Gastroesophageal sphincter (tissue), 3 donors: Measurements from ENCODE around the gene ARL13B.

Source experiments
- EP300 ChIP-seq: sonication (generic); formaldehyde crosslinking; IDR thresholded peaks from one replicate; pipeline ENCODE4 v1.6.1; 2017; ENCODE audit warnings: antibody characterized with exemption, mild to moderate bottlenecking
- POLR2A ChIP-seq, 2 donors: fragments of 450-650 bp; IDR thresholded peaks; one replicate each; pipeline ENCODE4 v1.6.1; 2017; ENCODE audit warnings: antibody characterized with exemption in 2 of 2, mild to moderate bottlenecking in 2 of 2, moderate library complexity in 1 of 2
- POLR2AphosphoS5 ChIP-seq: sonication (generic); formaldehyde crosslinking; IDR thresholded peaks from one replicate; pipeline ENCODE4 v1.6.1; 2017; ENCODE audit warnings: antibody characterized with exemption
- TF ChIP-seq, protein P1 (sequence below), 4 experiments: fragments of 200-600 bp in 2 of 4; fragments of 450-650 bp in 2 of 4; sonication (generic) in 1 of 4; IDR thresholded peaks; one replicate each; pipeline ENCODE4 v1.5.1; 2017 to 2019; ENCODE audit warnings: antibody characterized with exemption in 4 of 4, mild to moderate bottlenecking in 2 of 4, moderate library complexity in 2 of 4

DNA sequence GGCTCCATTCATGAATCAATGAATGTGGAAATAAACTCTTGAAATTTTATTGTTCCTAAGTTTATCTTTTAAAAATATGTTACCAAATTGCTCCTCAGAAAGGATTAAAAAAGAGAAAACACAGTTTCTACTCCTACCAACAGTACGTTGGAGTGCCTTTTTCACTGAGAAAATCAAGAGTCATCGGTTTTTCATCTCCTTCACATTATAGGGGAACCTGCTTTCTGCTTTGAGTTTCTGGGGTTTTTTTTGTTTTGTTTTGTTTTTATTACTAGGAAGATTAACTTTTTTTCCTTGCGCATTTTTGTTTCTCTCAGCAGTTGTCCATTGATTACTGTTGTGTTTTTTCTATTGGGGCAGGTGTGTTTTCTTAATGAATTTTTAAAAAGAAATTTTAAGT lies 3.5 kb downstream of the ARL13B start:
- TF ChIP-seq, protein P1, sequence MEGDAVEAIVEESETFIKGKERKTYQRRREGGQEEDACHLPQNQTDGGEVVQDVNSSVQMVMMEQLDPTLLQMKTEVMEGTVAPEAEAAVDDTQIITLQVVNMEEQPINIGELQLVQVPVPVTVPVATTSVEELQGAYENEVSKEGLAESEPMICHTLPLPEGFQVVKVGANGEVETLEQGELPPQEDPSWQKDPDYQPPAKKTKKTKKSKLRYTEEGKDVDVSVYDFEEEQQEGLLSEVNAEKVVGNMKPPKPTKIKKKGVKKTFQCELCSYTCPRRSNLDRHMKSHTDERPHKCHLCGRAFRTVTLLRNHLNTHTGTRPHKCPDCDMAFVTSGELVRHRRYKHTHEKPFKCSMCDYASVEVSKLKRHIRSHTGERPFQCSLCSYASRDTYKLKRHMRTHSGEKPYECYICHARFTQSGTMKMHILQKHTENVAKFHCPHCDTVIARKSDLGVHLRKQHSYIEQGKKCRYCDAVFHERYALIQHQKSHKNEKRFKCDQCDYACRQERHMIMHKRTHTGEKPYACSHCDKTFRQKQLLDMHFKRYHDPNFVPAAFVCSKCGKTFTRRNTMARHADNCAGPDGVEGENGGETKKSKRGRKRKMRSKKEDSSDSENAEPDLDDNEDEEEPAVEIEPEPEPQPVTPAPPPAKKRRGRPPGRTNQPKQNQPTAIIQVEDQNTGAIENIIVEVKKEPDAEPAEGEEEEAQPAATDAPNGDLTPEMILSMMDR (IDR thresholded peaks at IDR 0.05) = no peak
- TF ChIP-seq POLR2AphosphoS5 = no peak
- TF ChIP-seq POLR2A (IDR thresholded peaks at IDR 0.05) = no peak
- no peak for TF ChIP-seq EP300
